ENCODE results near the gene CD53.
"Not testable (repeated sequence)": the region's sequence is repeated elsewhere in the genome, so short reads cannot be mapped to it uniquely, and the experiment has no call there.

CD53 gene

GRCh38 chr1:110916669-110917306 lies 43.8 kb downstream of the CD53 start:
- no peak for FAIRE-seq

- peak; percentile 28 for FAIRE-seq
Measured at GRCh38 chr1:110918016-110918415, 45.1 kb downstream of the CD53 start.

- FAIRE-seq: no peak
Measured at GRCh38 chr1:110921953-110922352, 49.0 kb downstream of the CD53 start.

GRCh38 chr1:110927484-110928075 lies 54.6 kb downstream of the CD53 start:
- FAIRE-seq: no peak

GRCh38 chr1:110928191-110928590 lies 55.2 kb downstream of the CD53 start:
- no peak for FAIRE-seq

GRCh38 chr1:110928904-110929303 lies 56.0 kb downstream of the CD53 start:
- no peak for FAIRE-seq

- not testable (repeated sequence) for FAIRE-seq
Measured at GRCh38 chr1:110931097-110931496, 58.1 kb downstream of the CD53 start.

GRCh38 chr1:110936567-110936966 lies 63.6 kb downstream of the CD53 start:
- no peak for FAIRE-seq

GRCh38 chr1:110944806-110945205 lies 71.9 kb downstream of the CD53 start:
- no peak for FAIRE-seq

GRCh38 chr1:110945626-110946025 lies 72.7 kb downstream of the CD53 start:
- FAIRE-seq: no peak

GRCh38 chr1:110948038-110948810 lies 75.3 kb downstream of the CD53 start:
- no peak for FAIRE-seq
